K562 (cell line): ENCODE data around the gene TUBA4B. TPM values are rescaled to one million over a fixed set of nuclear protein-coding genes. Genes with fewer than 3 reads are reported as not detected.

ENCODE experiments used
- MGA ChIP-seq: fragments of 450-650 bp; IDR thresholded peaks from 2 replicates; pipeline ENCODE4 v1.6.1; 2016; ENCODE audit warnings: mild to moderate bottlenecking, moderate library complexity
- polyA plus RNA-seq, 8 experiments: library from polyadenylated mRNA; depleted of rRNA in 4 of 8; stranded (reverse) in 5 of 8; unstranded in 3 of 8; fragments of >200 nt; fragmentation: Nextera tagmentation in 2 of 8; fragmentation: Illumina TruSeq in 1 of 8; extraction: Ambion mirVana in 2 of 8; extraction: Trizol in 1 of 8; gene quantifications; 2 replicates each; pipeline versions ENCODE4 v1.2.1 to v1.2.3, GENCODE V29; 2011 to 2014; ENCODE audit warnings: inconsistent platforms in 1 of 8, missing spikeins in 1 of 8
- total RNA-seq, 7 experiments: library from RNA; depleted of rRNA in 6 of 7; stranded (reverse); fragments of >200 nt in 6 of 7; fragmentation: Illumina TruSeq in 2 of 7; extraction: Trizol in 2 of 7; gene quantifications; 2 replicates each; pipeline versions ENCODE4 v1.2.1 to v1.2.3, GENCODE V29; 2011 to 2021; ENCODE audit warnings: low replicate concordance in 1 of 7

The TUBA4B gene
- total and polyA plus RNA-seq, 9 of the 15 experiments (the other 6 are each of a cell fraction or from before 2014, with no cell fraction given) = 0.04 TPM; not detected in 8

GRCh38 chr2:219207134-219207883 is 45.7 kb upstream of the TUBA4B start (continued):
- no peak for TF ChIP-seq MGA
- TF ChIP-seq, all 486 proteins: peak for 4
